Stimulated activated CD4-positive, alpha-beta T cell treated with anti-CD3 and anti-CD28 coated beads, TNF-alpha, amount 100 ng/mL, for 48 hours (primary cell): Measurements from ENCODE around the gene CALML6.

Source experiments
- DNase-seq, 3 donors: peaks; one replicate each; pipeline ENCODE4 v3.0.0-alpha.2; 2020; ENCODE audit warnings: low read depth in 3 of 3

CALML6 gene

GRCh38 chr1:1965546-1965945, 50.5 kb downstream of the CALML6 start:
- DNase-seq = no peak

- no peak for DNase-seq
Measured at GRCh38 chr1:1966071-1966740, 51.1 kb downstream of the CALML6 start.
